ENCODE data around the gene PPP1R3D. TPM values are rescaled to one million over a fixed set of nuclear protein-coding genes. Genes with fewer than 3 reads are reported as not detected.

Gene PPP1R3D, protein sequence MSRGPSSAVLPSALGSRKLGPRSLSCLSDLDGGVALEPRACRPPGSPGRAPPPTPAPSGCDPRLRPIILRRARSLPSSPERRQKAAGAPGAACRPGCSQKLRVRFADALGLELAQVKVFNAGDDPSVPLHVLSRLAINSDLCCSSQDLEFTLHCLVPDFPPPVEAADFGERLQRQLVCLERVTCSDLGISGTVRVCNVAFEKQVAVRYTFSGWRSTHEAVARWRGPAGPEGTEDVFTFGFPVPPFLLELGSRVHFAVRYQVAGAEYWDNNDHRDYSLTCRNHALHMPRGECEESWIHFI
- polyA plus RNA-seq: 1 to 10 TPM; 5.1 to 5.7 TPM

DNA sequence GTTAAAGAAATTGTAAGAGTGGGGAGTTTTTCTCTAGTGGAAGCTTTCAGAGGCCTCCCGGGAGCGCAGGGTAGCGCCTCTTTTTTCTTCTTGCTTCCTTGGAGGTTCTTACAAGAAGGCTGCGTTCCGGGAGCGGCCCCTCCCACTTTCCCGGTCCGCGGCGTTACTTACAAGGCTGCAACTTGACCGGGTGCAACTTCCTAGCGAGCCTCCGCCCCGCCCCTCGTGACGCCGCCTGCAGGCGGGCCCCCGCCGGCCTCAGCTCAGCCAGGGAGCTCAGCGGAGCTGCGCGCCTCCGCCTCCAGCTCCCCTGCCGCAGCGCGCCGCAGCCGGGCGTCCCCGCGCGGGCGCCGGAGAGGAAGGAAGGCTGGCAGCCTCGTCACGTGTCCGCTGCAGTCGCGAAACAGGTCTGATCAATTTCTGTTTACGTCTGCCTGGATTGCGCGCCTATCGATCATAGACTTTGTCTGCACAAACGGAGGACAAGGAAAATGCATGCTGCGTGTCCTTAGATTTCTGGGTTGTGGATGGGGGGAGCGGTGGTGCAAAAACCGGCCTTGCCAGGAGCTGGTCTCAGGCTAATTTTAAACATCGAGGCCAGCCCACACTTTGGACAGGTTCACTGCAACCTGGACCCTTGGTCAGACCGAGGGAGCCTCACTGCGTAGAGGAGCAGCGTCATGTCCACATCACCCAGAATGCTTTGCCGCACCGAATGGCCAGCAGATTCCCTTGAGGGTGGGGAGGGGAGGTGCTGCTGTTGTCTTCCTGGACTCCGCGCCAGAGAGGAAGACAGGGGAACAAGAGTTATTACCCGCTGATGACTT lies at the start of gene PPP1R3D, which contains the start of gene FAM217B:
Gene PPP1R3D, minus strand, starts transcription at position 177 of the 827 bp plus-strand sequence. CDS start 374 bp downstream, outside the sequence.
Gene FAM217B, plus strand, starts transcription at position 261 of the 827 bp plus-strand sequence. CDS start 3,555 bp downstream, outside the sequence.
- Histone ChIP-seq H3K9me3 (ENCODE audit: control insufficient read depth in 2 of 2, insufficient read depth in 1 of 2, low read depth in 1 of 2, low read length in 1 of 2) (peaks cover 0 to 3% of the 10 kb centered on the region in 2 donors), H3K4me3 (ENCODE audit: low read depth in 1 of 2, low read length in 2 of 2) (peak within 1 kb of the TSS; percentile 81 to 87), H3K27ac (ENCODE audit: low read depth in 2 of 2, low read length in 1 of 2) (peak within 1 kb of the TSS; percentile 99), H3K4me1 (ENCODE audit: control insufficient read depth in 2 of 2, insufficient read depth in 2 of 2, low read length in 1 of 2) (peaks cover 9% of the 10 kb centered on the region in 2 donors), H3K27me3 (ENCODE audit: control insufficient read depth in 1 of 2, insufficient read depth in 2 of 2, low read length in 2 of 2) (no peaks in the 10 kb centered on the region), H3K36me3 (ENCODE audit: control insufficient read depth in 2 of 2, insufficient read depth in 2 of 2, low read length in 1 of 2) (peaks cover 0 to 8% of the 10 kb centered on the region in 2 donors)
- 0 to 1% methylated on average over 57 of the region's 57 CpGs for WGBS, 2 donors

DNA sequence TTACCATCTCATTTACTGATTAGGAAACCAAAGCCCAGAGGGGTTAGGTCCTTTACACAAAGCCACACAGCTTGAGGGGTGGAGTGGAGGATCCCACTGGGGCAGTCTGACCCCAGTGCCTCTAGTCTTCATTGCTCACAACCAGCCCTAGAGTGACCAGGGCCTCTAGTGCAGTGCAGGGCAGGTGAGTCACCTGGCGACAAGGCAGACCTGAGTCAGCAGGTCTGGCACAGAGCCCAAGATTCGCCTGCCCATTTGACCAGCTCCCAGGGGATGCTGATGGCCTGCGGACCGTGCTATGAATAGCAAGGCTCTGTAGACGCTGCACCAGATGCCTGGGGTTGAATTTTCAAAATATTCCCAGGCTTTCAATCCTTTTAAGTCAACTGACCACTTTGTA lies 48.0 kb upstream of the PPP1R3D start:
- WGBS, 2 donors: 65 to 73% methylated on average over 5 of the region's 5 CpGs
- H3K4me3 ChIP-seq (ENCODE audit: low read depth in 1 of 2, low read length in 2 of 2): no peak overlapping the region

DNA sequence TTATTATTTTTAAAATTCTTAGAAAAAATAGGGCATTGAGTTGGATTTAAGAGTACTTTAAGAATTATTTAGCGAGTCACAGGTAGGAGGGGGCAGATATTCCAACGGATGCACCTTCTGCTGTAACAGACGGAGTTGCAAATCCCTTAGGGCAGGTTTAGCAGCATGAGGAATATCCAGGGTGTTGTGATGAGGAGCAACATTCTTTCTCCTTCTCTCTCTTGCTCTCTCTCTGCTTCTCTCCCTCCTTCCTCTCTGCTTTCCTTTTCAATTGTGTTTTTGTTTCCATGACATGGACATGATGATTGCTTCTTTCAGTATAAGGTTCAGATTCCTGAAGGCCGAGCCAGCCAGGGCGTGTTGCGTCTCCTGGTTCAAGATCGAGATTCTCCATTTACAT lies 47.0 kb upstream of the PPP1R3D start:
- H3K4me3 ChIP-seq (ENCODE audit: low read depth in 1 of 2, low read length in 2 of 2): no peak overlapping the region
- no peaks in the 10 kb centered on the region for H3K27me3 ChIP-seq (ENCODE audit: control insufficient read depth in 1 of 2, insufficient read depth in 2 of 2, low read length in 2 of 2)
- H3K9me3 ChIP-seq (ENCODE audit: control insufficient read depth in 2 of 2, insufficient read depth in 1 of 2, low read depth in 1 of 2, low read length in 1 of 2): peaks cover 0 to 3% of the 10 kb centered on the region in 2 donors
- 79 to 81% methylated on average over 7 of the region's 7 CpGs for WGBS, 2 donors
- peaks cover 0 to 2% of the 10 kb centered on the region in 2 donors for H3K4me1 ChIP-seq (ENCODE audit: control insufficient read depth in 2 of 2, insufficient read depth in 2 of 2, low read length in 1 of 2)
- no peak overlapping the region for H3K27ac ChIP-seq (ENCODE audit: low read depth in 2 of 2, low read length in 1 of 2)
- H3K36me3 ChIP-seq (ENCODE audit: control insufficient read depth in 2 of 2, insufficient read depth in 2 of 2, low read length in 1 of 2): no peaks in the 10 kb centered on the region

More for the DNA sequence above, 48.0 kb upstream of the PPP1R3D start:
- Histone ChIP-seq H3K27me3 (ENCODE audit: control insufficient read depth in 1 of 2, insufficient read depth in 2 of 2, low read length in 2 of 2) (no peaks in the 10 kb centered on the region), H3K9me3 (ENCODE audit: control insufficient read depth in 2 of 2, insufficient read depth in 1 of 2, low read depth in 1 of 2, low read length in 1 of 2) (peaks cover 0 to 3% of the 10 kb centered on the region in 2 donors), H3K36me3 (ENCODE audit: control insufficient read depth in 2 of 2, insufficient read depth in 2 of 2, low read length in 1 of 2) (no peaks in the 10 kb centered on the region), H3K27ac (ENCODE audit: low read depth in 2 of 2, low read length in 1 of 2) (no peak overlapping the region), H3K4me1 (ENCODE audit: control insufficient read depth in 2 of 2, insufficient read depth in 2 of 2, low read length in 1 of 2) (peaks cover 0 to 2% of the 10 kb centered on the region in 2 donors)

DNA sequence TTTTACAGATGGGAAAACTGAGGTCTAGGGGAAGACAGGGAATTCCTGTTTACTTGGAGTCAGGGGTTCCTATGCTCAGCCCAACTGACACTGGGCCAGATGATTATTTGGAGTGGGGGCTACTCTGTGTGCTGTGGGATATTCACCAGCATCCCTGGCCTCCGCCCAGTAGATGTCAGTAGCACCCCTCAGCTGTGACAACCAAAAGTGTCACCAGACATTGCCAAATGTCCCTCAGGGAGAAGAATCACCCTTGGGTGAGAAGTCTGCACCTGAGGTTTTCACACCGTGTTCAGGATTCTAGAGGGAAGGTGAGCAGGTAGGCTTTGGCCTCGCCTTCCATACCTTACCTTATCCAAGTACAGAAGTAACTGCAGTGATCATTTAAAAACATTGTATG lies 45.8 kb upstream of the PPP1R3D start:
- H3K36me3 ChIP-seq (ENCODE audit: control insufficient read depth in 2 of 2, insufficient read depth in 2 of 2, low read length in 1 of 2): no peaks in the 10 kb centered on the region
- H3K4me1 ChIP-seq (ENCODE audit: control insufficient read depth in 2 of 2, insufficient read depth in 2 of 2, low read length in 1 of 2): peaks cover 0 to 2% of the 10 kb centered on the region in 2 donors
- WGBS, 2 donors: 89 to 91% methylated on average over 3 of the region's 3 CpGs
- no peaks in the 10 kb centered on the region for H3K27me3 ChIP-seq (ENCODE audit: control insufficient read depth in 1 of 2, insufficient read depth in 2 of 2, low read length in 2 of 2)
- no peak overlapping the region for H3K4me3 ChIP-seq (ENCODE audit: low read depth in 1 of 2, low read length in 2 of 2)
- H3K27ac ChIP-seq (ENCODE audit: low read depth in 2 of 2, low read length in 1 of 2): no peak overlapping the region
- peaks cover 0 to 3% of the 10 kb centered on the region in 2 donors for H3K9me3 ChIP-seq (ENCODE audit: control insufficient read depth in 2 of 2, insufficient read depth in 1 of 2, low read depth in 1 of 2, low read length in 1 of 2)

DNA sequence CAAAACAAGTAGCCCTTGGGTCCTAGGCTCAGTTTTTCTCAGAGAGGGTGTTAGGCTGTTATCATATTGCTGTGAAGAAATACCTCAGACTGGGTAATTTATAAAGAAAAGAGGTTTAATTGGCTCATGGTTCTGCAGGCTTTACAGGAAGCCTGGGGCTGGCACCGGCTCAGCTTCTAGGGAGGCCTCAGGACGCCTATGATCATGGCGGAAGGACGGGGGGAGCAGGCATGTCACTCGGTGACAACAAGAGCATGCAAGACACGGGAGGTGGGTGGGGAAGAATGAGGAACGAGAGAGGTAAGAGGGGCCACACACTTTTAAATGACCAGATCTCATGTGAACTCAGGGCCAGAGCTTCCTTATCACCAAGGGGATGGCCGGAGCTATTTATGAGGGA lies 45.1 kb upstream of the PPP1R3D start:
- Histone ChIP-seq H3K4me1 (ENCODE audit: control insufficient read depth in 2 of 2, insufficient read depth in 2 of 2, low read length in 1 of 2) (peaks cover 0 to 2% of the 10 kb centered on the region in 2 donors), H3K27ac (ENCODE audit: low read depth in 2 of 2, low read length in 1 of 2) (no peak overlapping the region), H3K36me3 (ENCODE audit: control insufficient read depth in 2 of 2, insufficient read depth in 2 of 2, low read length in 1 of 2) (no peaks in the 10 kb centered on the region), H3K27me3 (ENCODE audit: control insufficient read depth in 1 of 2, insufficient read depth in 2 of 2, low read length in 2 of 2) (no peaks in the 10 kb centered on the region), H3K4me3 (ENCODE audit: low read depth in 1 of 2, low read length in 2 of 2) (no peak overlapping the region), H3K9me3 (ENCODE audit: control insufficient read depth in 2 of 2, insufficient read depth in 1 of 2, low read depth in 1 of 2, low read length in 1 of 2) (peaks cover 0 to 3% of the 10 kb centered on the region in 2 donors)
- 83 to 87% methylated on average over 8 of the region's 8 CpGs for WGBS, 2 donors

DNA sequence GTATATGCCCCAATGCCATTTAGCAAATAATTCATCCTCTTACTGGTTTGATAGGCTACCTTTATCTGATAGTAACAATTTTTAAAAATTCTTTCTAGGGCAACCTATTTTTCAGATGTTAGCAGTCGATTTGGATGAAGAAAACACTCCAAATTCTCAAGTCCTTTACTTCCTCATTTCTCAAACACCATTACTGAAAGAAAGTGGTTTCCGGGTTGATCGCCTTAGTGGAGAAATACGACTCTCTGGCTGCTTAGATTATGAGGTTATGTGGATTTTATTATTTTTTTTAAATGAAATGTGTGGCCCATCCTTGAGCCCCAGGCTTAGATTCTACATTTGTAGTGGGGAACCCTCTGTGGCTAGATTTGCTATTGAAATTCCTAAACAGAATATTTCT lies 44.4 kb upstream of the PPP1R3D start:
- peaks cover 0 to 3% of the 10 kb centered on the region in 2 donors for H3K9me3 ChIP-seq (ENCODE audit: control insufficient read depth in 2 of 2, insufficient read depth in 1 of 2, low read depth in 1 of 2, low read length in 1 of 2)
- no peak overlapping the region for H3K4me3 ChIP-seq (ENCODE audit: low read depth in 1 of 2, low read length in 2 of 2)
- 74 to 81% methylated on average over 4 of the region's 4 CpGs for WGBS, 2 donors
- no peak overlapping the region for H3K27ac ChIP-seq (ENCODE audit: low read depth in 2 of 2, low read length in 1 of 2)
- peaks cover 0 to 2% of the 10 kb centered on the region in 2 donors for H3K4me1 ChIP-seq (ENCODE audit: control insufficient read depth in 2 of 2, insufficient read depth in 2 of 2, low read length in 1 of 2)
- H3K27me3 ChIP-seq (ENCODE audit: control insufficient read depth in 1 of 2, insufficient read depth in 2 of 2, low read length in 2 of 2): no peaks in the 10 kb centered on the region
- H3K36me3 ChIP-seq (ENCODE audit: control insufficient read depth in 2 of 2, insufficient read depth in 2 of 2, low read length in 1 of 2): no peaks in the 10 kb centered on the region

DNA sequence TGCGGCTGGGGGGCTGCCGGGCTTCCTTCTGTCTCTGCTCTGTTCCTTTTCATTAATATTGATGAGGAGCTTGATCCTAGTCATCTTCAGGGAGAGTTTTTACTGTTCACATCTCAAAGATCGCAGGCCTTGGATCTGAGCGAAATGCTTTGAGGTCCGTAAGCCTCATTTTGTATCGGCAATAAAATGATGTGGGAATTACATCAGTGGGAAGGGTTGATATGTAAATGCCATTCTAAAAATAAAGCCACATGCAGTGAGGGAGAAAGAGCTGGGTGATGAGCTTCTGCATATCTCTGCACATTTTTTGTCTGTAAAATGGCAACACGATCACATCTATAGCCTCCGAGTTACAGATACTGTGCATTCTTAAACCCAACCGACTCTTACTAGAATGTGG lies 43.0 kb upstream of the PPP1R3D start:
- no peak overlapping the region for H3K4me3 ChIP-seq (ENCODE audit: low read depth in 1 of 2, low read length in 2 of 2)
- H3K27ac ChIP-seq (ENCODE audit: low read depth in 2 of 2, low read length in 1 of 2): no peak overlapping the region
- H3K27me3 ChIP-seq (ENCODE audit: control insufficient read depth in 1 of 2, insufficient read depth in 2 of 2, low read length in 2 of 2): no peaks in the 10 kb centered on the region
- no peaks in the 10 kb centered on the region for H3K36me3 ChIP-seq (ENCODE audit: control insufficient read depth in 2 of 2, insufficient read depth in 2 of 2, low read length in 1 of 2)
- WGBS, 2 donors: 91 to 95% methylated on average over 9 of the region's 9 CpGs
- H3K4me1 ChIP-seq (ENCODE audit: control insufficient read depth in 2 of 2, insufficient read depth in 2 of 2, low read length in 1 of 2): peaks cover 0 to 2% of the 10 kb centered on the region in 2 donors
- no peaks in the 10 kb centered on the region for H3K9me3 ChIP-seq (ENCODE audit: control insufficient read depth in 2 of 2, insufficient read depth in 1 of 2, low read depth in 1 of 2, low read length in 1 of 2)

DNA sequence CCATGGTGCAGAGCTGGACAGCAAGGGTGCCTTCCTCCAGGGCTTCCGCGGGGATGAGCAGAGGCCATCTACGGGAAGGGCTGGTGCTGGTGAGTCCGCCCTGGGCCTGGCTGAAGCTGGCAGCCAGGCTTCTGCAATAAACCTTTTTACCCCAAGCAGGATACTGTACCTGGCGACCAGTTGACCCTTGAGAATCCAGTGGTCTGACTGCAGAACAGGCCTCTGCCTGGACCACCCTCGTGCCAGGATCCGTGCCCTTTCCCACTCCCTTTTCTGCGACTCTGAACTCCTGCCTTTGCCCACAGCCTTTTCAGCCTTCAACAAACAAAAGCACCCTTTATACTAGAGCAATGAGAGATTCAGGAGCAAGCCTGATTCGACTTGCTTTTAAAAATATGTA lies 37.0 kb upstream of the PPP1R3D start:
- H3K27me3 ChIP-seq (ENCODE audit: control insufficient read depth in 1 of 2, insufficient read depth in 2 of 2, low read length in 2 of 2): no peaks in the 10 kb centered on the region
- H3K4me1 ChIP-seq (ENCODE audit: control insufficient read depth in 2 of 2, insufficient read depth in 2 of 2, low read length in 1 of 2): peaks cover 0 to 4% of the 10 kb centered on the region in 2 donors
- H3K36me3 ChIP-seq (ENCODE audit: control insufficient read depth in 2 of 2, insufficient read depth in 2 of 2, low read length in 1 of 2): no peaks in the 10 kb centered on the region
- no peak overlapping the region for H3K4me3 ChIP-seq (ENCODE audit: low read depth in 1 of 2, low read length in 2 of 2)
- H3K9me3 ChIP-seq (ENCODE audit: control insufficient read depth in 2 of 2, insufficient read depth in 1 of 2, low read depth in 1 of 2, low read length in 1 of 2): no peaks in the 10 kb centered on the region
- 85 to 87% methylated on average over 9 of the region's 9 CpGs for WGBS, 2 donors
- no peak overlapping the region for H3K27ac ChIP-seq (ENCODE audit: low read depth in 2 of 2, low read length in 1 of 2)

DNA sequence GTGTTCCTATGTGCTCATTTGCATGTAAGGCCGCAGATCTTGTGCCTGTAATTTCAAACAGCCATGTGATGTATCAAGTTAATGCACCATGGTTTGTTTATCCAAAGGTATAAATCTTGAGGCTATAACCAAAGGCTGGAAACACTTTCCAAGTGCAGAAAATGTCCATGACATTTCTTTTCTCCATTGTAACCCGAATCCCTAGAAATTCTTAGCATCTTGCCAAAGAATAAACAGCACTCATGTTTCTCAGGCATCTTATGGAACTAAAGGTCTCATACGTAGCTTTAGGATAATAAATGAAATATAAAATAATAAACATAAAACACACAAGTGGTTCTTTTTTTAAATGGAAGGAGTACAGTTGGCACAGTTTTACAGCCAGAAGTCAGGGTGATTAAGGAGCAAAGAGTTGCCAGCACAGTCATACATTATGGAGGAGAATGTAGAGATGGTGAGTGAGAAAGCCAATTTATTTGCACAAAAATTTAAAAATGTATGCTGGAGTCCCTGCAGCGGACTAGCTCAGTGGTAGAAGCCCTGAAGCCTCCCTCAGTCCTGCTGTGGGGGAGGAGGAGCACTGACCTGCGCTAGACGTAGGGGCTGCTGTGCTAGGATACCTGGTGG lies 36.2 kb upstream of the PPP1R3D start:
- Histone ChIP-seq H3K27ac (ENCODE audit: low read depth in 2 of 2, low read length in 1 of 2) (no peak overlapping the region), H3K9me3 (ENCODE audit: control insufficient read depth in 2 of 2, insufficient read depth in 1 of 2, low read depth in 1 of 2, low read length in 1 of 2) (no peaks in the 10 kb centered on the region), H3K27me3 (ENCODE audit: control insufficient read depth in 1 of 2, insufficient read depth in 2 of 2, low read length in 2 of 2) (no peaks in the 10 kb centered on the region), H3K4me1 (ENCODE audit: control insufficient read depth in 2 of 2, insufficient read depth in 2 of 2, low read length in 1 of 2) (peaks cover 0 to 4% of the 10 kb centered on the region in 2 donors), H3K36me3 (ENCODE audit: control insufficient read depth in 2 of 2, insufficient read depth in 2 of 2, low read length in 1 of 2) (no peaks in the 10 kb centered on the region), H3K4me3 (ENCODE audit: low read depth in 1 of 2, low read length in 2 of 2) (no peak overlapping the region)
- WGBS, 2 donors: 60 to 72% methylated on average over 6 of the region's 6 CpGs
